GM21381 (cell line): ENCODE results near the gene VIT.
"Not testable (repeated sequence)": the region's sequence is repeated elsewhere in the genome, so short reads cannot be mapped to it uniquely, and the experiment has no call there.

Experiments used
- ATAC-seq: cut with Tn5 transposase; IDR thresholded peaks from one replicate; pipeline ENCODE4 v1.9.1; 2021; ENCODE audit warnings: mild to moderate bottlenecking, moderate library complexity; ENCODE audit not compliant: unreplicated experiment

Gene VIT

DNA sequence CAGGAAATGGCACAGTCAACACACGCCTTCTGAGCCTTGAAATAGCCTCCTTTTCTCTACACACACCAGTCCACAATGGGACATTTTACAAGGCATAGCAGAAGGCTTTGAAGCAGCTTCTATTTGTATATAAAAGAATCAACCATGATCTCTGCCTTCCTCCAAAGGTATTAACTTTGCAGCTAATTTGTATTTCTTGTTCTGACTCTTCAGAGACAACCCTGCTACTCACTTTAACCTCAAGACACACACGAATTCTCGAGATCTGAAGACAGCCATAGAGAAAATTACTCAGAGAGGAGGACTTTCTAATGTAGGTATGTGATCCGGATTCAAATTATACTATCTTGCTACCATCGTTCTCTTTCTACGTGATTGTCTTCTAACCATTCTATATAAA, 104.6 kb downstream of the VIT start:
- no peak for ATAC-seq

DNA sequence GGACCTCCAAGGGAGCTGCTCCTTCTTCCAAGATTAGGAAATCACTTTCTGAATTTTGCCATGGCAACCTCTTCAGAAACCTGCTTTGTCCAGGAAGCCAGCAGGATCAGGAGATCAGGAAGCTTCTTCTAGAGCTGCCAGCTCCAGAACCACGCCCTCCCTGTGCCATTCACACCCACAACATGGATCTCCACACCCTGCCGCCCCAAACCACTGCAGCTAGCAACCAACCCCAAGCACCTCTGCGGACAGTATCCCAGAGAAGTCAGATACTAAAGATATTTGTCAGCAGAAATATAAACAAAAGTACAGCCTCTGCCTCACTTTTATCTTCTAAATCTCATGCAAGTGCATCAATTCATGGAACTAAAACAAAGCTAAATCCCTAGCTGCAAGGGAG, 106.4 kb downstream of the VIT start:
- ATAC-seq, result no peak

DNA sequence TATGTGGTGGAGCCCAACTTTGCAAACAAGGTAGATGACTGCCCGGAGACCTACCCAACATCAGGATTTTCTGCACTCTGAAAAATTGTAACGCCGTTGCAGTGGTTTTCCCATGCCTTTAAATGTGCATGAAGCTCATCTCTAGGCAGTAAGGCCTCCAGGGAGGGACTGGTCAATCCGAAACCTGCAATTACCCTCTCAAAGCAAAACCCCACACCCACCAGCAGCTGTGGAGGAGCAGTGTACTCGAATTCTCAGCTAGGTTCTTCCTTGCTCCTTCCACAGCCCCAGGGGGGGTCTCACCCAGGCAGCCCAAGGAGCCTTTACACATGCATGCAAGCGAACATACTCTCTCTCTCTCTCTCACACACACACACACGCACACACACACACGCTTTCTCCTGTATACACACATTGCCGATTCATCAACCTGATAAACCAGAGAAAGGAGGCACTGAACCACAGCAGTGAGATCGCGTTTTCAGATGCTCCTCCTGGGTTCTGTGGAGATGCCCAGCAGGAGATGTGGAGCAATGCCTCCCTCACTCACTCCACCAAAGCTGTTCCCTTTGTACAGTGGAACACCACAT, 109.2 kb downstream of the VIT start:
- no peak for ATAC-seq

DNA sequence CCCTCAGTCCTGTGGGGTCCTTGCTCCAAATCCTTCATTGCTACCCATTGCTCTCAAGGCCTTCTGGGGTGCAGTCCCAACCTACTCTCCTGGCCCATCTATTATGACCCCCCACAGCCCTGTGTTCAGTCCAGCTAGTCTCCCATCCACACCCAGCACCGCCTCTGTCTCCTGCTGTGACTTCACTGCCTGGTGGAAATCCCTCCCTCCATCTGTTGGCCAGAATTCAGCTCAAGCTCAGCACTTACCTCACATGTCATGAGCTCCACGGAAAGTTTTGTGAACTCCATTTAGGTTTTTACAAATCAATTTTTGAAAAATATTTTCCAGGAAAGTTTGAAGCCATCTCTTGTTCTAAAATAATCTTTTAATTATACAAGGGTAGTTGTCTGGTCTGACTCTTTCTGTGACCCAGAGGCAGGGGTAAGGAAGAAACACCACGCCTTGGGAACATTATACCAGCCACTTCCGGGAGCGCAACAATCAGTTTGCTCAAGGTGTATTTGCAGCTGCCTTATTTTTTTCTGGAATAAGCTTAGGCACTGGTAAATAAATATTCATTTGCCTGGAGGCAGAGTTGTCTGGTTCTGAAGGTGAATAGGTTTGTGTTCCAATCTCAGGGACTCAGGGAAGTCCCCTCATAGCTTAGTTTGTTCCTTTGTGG, 110.8 kb downstream of the VIT start:
- ATAC-seq, result no peak

DNA sequence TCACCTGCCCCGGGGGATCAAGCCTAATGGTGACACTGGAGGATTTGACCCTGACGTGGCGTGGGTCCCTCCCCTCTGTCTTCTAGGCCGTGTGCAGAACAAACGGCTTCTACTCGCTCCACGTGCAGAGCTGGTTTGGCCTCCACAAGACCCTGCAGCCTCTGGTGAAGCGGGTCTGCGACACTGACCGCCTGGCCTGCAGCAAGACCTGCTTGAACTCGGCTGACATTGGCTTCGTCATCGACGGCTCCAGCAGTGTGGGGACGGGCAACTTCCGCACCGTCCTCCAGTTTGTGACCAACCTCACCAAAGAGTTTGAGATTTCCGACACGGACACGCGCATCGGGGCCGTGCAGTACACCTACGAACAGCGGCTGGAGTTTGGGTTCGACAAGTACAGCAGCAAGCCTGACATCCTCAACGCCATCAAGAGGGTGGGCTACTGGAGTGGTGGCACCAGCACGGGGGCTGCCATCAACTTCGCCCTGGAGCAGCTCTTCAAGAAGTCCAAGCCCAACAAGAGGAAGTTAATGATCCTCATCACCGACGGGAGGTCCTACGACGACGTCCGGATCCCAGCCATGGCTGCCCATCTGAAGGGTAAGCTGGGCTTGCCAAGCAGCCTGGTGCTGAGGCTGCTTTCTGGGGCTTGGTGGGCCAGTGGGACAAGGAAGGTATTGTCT, 112.0 kb downstream of the VIT start:
- no peak for ATAC-seq

DNA sequence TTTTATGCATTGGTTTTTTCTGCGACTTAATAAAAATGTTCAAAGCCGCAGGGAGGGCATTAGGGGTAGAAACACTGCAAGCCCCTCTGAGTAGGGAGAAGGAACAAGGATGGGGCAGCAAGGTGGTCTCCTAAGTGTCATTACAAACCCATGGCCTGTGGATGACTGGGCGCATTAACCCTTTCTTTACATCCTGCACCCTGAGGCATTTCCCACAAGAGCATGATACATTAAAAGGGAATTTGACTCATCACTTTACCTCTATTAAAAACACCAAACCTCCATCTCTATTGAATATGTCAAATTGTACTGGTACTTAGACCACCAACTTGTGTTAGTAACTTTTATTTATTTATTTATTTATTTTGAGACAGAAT, 112.5 kb downstream of the VIT start:
- no peak for ATAC-seq

DNA sequence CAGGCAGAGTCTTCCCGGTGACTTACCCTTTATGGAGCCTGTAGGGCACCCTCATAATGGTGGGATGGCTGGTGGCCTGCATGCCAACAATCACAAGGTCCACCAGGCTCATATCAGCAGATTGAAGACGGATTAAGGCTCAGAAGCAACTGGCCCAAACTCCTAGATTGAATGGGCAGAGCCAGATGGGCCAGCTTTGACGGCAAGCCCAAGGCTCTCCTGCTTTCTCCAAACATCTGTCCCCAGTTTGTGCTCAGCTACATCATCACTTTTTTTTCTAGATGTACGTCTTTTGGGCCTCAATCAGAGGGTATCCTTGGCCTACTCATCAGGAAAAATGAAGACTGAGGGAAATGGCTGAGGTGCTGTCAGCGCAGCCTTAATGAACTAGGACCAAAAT, 114.6 kb downstream of the VIT start:
- no peak for ATAC-seq

DNA sequence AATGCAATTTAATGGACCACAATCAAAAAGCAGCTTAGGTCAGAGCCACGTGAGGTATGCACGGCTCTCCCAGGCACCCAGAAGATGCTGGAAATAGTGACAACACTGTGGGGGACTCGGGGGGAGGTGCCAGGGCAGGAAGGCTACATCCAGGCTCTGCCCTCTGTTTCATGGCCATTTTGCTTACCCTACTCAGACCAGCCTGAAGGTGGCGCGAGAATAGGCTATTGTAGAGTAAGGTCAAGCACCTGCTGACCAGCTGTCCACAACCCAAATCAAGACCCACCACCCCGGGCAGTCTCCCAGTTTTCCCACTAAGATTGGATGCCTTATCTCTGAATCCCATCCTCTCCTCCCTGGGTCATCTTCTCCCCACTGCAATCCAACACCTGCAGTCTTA, 115.7 kb downstream of the VIT start:
- ATAC-seq, result no peak

DNA sequence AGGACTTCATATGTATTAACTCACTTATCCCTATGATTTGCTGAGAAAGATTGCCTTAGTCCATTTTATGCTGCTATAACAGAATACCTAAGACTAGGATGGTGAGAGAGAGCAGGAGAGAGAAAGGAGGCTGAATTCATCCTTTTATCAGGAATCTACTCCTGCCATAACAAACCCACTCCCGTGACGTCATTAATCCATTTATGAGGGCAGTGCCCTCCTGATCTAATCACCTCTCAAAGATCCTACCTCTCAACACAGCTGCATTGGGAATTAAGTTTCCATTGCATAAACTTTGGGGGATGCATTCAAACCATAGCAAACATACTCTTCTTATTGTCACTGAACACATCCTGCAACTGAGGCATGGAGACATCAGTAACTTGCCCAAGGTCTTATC, 122.0 kb downstream of the VIT start:
- ATAC-seq, result no peak

DNA sequence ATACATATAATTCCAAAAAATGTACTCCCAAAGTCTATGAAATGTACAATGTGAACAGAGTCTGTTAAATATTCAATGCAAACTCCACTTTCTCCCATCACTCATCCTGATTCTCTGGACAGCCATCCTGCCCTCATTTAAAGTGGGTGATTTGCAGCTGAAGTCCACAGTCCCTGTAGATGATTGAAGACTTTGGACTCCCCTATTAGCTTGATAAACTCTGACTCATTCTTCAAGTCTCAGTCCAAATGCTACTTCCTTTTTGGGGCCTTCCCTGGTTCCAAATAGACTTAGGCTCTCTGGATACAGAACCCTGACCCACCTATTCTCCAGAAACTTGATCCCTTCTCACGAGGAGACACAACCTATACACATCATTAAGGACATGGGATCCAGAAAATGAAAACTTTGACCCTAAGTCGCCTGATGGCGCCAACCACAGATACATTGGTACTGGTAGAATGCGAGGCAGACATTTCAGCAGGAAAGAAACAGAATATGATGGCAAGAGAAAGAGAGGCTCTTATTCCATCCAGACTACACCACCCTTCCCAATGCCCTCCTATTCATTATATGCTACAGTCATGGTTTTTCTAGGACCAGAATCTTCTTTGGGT, 122.7 kb downstream of the VIT start:
- no peak for ATAC-seq

DNA sequence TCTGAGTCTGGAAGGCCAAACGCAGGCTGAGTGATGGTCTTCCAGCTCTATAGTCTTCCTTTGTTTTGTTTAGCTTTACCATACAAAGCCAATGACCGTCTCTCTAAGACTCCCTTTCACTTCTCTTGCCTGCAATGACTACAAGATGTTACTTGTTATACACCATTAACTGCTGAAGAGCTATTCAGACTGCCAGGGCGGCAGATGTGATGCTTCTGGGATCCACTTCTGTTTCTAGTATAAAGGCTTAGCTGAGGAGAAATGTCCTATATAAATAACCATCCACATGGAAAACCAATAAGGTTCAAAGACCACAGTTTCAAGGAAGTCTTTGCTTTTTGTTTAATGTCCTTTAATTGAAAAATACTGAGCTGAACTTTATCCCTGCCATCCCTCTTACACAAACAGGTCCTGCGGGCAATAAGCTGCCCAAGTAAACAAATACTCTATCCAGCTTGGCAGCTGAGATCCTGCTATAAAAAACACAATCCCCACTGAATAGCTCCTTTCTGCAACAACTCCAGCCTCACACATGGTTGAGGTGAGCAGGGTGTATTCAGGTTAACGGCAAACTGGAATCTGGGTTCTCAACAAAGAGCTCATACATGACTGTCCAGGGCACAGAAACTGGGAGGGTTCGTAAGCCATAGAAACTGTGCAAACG, 124.6 kb downstream of the VIT start:
- ATAC-seq, result no peak

DNA sequence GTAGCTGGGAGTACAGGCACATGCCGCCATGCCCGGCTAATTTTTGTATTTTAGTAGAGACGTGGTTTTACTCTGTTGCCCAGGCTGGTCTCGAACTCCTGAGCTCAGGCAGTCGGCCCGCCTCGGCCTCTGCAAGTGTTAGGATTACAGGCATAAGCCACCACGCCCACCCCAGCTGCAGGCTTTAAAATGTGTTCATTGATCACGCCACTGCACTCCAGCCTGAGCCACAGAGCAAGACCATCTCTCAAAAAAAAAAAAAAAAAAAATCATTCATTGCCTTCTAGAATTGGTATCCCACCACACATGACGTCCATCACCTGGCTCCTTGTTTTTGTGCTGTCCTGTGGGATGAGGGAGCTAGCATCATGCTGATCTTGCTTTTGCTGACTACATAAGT, 127.4 kb downstream of the VIT start:
- ATAC-seq, result no peak

DNA sequence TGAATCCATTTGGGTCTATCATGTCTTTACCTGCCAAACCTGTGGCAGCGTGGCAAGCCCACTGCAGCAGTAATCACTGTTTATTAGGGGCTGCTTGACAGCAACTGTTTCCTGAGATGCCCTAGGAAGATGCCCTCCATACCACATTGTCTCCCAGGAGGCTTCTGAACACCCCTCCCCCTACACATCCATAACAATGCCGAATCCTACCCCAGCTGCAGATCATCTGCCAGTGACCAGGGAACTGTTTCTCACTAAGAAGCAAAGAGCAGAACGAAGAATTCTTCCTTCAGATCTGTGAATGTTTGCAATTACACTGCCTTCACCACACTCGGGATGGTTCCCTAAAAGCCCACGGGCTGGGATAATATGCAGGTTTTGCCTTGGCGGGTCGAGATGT, 127.8 kb downstream of the VIT start:
- ATAC-seq, result no peak

DNA sequence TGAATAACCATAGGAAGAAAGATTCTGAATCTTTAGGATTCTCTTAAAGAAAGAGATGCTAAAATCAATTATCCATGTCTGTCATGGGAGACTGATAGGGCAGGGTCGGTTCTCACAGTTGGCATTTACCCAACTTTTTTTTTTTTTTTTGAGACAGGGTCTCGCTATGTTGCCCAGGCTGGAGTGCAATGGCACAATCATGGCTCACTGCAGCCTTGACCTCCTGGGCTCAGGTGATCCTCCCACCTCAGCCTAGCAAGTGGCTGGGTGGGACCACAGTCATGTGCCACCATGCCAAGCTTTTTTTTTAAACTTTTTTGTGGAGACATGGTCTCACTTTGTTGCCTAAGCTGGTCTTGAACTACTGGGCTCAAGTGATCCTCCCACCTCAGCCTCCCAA, 128.2 kb downstream of the VIT start:
- not testable (repeated sequence) for ATAC-seq

DNA sequence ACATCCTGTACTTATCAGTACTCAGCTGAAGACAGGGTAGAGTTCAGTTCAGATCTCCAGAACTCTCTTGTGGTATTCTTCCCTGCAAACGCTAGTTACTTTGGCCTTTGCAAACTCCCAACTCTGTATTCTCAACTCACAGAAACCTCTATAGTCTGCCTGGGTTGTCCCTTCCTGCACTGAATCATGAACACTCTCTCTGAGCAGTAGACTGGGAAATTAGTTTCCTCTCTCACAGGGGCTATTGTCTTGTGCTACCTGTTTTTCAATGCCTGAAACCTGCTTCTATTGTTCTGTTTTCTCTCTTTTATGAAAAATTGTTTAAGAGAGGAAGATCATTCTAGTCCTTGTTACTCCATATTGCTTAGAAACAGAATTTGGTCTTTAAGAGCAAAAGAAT, 134.7 kb downstream of the VIT start:
- ATAC-seq, result no peak

DNA sequence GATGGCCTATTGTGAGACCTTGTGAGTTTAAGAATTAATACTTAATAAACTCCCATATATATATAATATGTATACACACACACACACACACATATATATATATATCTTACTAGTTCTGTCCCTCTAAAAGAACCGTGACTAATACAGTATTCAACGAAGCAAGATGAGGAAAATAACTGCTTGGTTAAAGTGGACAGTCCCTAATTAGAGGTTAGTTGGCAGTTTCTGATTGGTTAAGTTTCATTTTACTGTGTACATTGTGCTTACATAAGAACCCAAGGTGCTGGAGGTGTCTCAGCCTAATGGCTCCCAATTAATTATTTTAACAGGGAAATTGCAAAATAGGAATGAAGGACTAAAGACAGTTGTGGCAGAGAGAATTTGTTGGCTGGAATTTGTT, 137.7 kb downstream of the VIT start:
- ATAC-seq, result no peak

DNA sequence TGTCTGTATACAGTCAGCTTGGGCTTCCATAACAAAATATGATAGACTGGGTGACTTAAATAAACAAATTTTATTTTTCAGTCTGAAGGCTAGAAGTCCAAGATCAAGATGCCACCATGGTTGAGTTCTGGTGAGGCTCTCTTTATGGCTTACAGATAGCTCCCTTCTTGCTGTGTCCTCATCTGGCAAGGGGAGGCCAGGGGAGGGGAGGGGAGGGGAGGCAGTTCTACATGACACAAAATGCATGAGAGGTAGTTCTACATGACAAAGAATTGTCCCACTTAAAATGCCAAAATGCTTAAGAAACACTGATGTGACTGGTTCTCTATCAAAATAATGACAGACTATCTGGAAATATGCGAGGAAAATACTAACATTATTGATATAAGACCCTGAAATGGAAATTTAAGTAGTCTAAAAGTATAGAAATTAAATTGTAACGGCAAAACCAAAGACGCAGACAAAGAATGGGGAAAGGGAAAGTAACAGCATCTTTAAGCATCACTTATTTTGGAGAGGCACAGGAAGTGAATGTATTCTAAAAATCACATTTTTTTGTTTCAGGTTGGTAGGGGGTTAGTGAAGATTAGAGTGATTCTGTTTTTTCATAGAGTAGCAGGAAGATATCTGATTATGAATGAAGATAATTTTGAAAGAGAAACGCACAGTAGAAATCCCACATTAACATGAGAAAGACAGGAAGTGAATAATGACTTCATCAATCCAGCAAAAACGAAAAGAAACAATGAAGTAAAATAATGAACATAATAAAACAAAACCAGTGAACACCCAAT, 138.4 kb downstream of the VIT start:
- no peak for ATAC-seq

DNA sequence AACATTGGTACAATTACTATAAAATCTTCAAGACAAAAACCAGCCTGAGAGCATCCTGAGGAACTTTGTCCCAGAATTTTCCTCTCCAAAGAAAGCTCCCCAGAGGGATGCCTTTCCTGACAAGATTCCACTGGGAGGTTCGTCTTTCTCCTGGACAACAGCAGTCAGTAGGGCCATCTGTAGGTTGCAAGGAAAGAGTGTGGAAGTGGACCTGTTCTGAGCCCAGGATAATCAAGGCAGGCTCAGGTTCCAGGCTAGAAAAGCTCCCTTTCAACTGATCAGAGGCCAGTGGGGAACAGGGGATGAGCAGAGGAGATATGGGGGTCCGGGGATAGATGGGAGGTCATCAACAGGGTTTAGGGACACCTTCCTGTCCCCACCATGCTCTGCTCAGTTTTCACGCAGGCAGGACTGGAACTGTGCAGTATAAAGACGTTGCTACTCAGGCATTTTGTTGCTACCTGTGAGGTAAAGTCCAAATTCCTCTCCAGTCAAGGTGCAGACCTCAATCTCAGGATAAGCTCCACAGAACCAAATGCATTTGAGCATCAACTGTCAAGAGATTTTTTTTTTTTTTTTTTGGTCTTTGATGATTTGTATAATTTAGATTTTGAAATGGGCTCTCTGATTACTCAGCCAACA, 143.6 kb downstream of the VIT start:
- no peak for ATAC-seq

DNA sequence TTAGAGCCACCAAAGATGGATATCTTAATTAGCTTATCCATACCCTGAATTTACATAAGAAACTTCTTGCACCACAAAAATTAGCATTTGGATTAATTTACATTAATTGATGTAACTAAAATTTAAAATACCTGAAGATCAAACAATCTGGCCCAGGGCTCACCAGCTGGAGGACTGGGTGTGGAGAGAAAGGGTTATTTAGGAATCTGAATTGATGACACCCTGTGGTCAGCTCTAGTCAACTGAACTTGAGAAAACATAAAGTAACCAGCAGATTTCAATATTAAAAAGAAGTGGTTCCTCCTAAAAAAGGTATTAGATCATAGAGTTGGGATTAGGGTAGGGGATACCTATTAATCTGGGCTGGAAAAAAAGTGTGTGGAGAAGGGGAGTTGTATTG, 147.3 kb downstream of the VIT start:
- ATAC-seq, result no peak

DNA sequence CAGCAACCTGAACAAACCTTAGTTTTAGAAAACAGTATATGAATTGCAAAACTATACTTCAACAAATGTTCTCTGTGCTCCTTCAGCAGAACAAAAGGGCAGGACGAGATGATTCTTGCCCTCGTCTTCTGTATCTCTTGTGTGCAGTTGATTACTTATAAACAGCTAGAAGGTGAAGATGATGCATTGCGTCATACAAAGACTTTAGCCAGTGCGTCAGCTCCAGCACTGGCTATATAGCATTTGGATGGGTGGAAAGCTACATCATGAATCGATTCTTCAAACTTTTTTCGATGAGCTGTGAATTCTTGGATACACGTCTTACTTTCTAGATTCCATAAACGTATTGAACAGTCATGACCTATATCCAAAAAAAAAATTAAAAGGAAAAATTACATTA, 152.8 kb downstream of the VIT start:
- no peak for ATAC-seq
